ENCODE results near the gene SMPD3. TPM values are rescaled to one million over a fixed set of nuclear protein-coding genes. Genes with fewer than 3 reads are reported as not detected.

SMPD3 gene
- total and polyA plus RNA-seq, 2 experiments from 2014 or later: 0.57 to 0.83 TPM

DNA sequence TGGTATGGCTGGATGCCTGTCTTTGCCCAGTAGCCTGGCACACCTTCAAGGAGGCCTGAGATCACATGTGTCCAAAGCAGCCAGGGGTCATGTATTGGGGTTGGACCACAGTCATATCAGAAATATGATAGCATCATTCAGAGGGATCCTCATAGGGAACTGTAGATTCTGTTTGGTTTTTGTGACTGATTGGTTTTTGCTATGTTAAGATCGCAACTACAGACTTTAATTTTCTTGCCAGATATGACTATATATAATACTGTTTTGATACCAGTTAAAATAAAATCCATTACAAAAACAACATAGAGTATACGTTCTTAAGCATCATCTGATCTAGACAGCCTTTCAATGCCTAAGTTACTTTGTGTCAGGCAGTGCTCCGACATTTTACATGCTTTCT is 11.8 kb upstream of the SMPD3 start (continued):
- TF ChIP-seq, protein P1, sequence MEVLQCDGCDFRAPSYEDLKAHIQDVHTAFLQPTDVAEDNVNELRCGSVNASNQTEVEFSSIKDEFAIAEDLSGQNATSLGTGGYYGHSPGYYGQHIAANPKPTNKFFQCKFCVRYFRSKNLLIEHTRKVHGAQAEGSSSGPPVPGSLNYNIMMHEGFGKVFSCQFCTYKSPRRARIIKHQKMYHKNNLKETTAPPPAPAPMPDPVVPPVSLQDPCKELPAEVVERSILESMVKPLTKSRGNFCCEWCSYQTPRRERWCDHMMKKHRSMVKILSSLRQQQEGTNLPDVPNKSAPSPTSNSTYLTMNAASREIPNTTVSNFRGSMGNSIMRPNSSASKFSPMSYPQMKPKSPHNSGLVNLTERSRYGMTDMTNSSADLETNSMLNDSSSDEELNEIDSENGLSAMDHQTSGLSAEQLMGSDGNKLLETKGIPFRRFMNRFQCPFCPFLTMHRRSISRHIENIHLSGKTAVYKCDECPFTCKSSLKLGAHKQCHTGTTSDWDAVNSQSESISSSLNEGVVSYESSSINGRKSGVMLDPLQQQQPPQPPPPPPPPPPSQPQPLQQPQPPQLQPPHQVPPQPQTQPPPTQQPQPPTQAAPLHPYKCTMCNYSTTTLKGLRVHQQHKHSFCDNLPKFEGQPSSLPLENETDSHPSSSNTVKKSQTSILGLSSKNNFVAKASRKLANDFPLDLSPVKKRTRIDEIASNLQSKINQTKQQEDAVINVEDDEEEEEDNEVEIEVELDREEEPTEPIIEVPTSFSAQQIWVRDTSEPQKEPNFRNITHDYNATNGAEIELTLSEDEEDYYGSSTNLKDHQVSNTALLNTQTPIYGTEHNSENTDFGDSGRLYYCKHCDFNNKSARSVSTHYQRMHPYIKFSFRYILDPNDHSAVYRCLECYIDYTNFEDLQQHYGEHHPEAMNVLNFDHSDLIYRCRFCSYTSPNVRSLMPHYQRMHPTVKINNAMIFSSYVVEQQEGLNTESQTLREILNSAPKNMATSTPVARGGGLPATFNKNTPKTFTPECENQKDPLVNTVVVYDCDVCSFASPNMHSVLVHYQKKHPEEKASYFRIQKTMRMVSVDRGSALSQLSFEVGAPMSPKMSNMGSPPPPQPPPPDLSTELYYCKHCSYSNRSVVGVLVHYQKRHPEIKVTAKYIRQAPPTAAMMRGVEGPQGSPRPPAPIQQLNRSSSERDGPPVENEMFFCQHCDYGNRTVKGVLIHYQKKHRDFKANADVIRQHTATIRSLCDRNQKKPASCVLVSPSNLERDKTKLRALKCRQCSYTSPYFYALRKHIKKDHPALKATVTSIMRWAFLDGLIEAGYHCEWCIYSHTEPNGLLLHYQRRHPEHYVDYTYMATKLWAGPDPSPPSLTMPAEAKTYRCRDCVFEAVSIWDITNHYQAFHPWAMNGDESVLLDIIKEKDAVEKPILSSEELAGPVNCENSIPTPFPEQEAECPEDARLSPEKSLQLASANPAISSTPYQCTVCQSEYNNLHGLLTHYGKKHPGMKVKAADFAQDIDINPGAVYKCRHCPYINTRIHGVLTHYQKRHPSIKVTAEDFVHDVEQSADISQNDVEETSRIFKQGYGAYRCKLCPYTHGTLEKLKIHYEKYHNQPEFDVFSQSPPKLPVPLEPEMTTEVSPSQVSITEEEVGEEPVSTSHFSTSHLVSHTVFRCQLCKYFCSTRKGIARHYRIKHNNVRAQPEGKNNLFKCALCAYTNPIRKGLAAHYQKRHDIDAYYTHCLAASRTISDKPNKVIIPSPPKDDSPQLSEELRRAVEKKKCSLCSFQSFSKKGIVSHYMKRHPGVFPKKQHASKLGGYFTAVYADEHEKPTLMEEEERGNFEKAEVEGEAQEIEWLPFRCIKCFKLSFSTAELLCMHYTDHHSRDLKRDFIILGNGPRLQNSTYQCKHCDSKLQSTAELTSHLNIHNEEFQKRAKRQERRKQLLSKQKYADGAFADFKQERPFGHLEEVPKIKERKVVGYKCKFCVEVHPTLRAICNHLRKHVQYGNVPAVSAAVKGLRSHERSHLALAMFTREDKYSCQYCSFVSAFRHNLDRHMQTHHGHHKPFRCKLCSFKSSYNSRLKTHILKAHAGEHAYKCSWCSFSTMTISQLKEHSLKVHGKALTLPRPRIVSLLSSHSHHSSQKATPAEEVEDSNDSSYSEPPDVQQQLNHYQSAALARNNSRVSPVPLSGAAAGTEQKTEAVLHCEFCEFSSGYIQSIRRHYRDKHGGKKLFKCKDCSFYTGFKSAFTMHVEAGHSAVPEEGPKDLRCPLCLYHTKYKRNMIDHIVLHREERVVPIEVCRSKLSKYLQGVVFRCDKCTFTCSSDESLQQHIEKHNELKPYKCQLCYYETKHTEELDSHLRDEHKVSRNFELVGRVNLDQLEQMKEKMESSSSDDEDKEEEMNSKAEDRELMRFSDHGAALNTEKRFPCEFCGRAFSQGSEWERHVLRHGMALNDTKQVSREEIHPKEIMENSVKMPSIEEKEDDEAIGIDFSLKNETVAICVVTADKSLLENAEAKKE (CRISPR knock-in tag; IDR thresholded peaks at IDR 0.05): no peak
- TF ChIP-seq STAT1 (IDR thresholded peaks at IDR 0.05; ENCODE audit: unreplicated experiment) (no peak), ZNF331 (CRISPR knock-in tag; IDR thresholded peaks at IDR 0.05; ENCODE audit: low read depth) (no peak), JUNB (IDR thresholded peaks at IDR 0.05; ENCODE audit: unreplicated experiment) (no peak), POLR2AphosphoS5 (IDR thresholded peaks at IDR 0.05; ENCODE audit: low read depth) (no peak), EZH2 (IDR thresholded peaks at IDR 0.05; ENCODE audit: low read depth, unreplicated experiment) (no peak)

DNA sequence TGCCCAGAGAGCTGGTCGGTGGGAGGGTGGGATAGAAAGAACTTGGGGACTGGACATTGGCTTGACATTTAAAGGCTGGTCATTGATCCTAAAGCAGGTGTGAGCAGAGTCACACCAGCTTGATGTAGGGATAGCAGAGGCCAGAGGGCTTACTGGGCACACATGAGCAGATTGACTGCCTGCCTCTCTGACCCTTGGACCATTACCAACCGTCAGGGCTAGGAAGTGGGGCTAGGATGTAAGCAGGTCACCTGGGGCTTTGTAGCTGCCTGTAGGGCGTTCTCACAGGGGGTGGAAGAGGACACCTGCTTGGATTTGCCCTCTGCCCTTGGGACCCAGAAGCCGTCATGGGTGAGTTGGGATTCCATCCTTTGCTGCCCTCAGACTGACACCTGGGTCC is 11.1 kb upstream of the SMPD3 start:
- H3K79me2 ChIP-seq (replicated peaks; ENCODE audit: insufficient read depth): no peaks in the 10 kb centered on the region
- 0 out of 3 replicates have a peak, but pooled peaks cover 2% of the 10 kb centered on the region for H3K4me1 Mint-ChIP-seq
- H3K36me3 ChIP-seq (ENCODE audit: insufficient read depth): no peaks in the 10 kb centered on the region
- H3K4me3 Mint-ChIP-seq: no peak overlapping the region
- no peak overlapping the region for H3K27ac Mint-ChIP-seq
- DNase-seq (ENCODE audit: low spot score) (no peak), ATAC-seq (no peak)
- no peak overlapping the region for H3K27ac ChIP-seq (ENCODE audit: low read depth)
- no peaks in the 10 kb centered on the region for H3K9me2 ChIP-seq (ENCODE audit: insufficient read depth)
- no peaks in the 10 kb centered on the region; the same call in 2 of the 3 replicates for H3K36me3 Mint-ChIP-seq (ENCODE audit: low read depth)
- no peak for TF ChIP-seq ZNF114 (CRISPR knock-in tag; IDR thresholded peaks at IDR 0.05)
- TF ChIP-seq, protein P2, sequence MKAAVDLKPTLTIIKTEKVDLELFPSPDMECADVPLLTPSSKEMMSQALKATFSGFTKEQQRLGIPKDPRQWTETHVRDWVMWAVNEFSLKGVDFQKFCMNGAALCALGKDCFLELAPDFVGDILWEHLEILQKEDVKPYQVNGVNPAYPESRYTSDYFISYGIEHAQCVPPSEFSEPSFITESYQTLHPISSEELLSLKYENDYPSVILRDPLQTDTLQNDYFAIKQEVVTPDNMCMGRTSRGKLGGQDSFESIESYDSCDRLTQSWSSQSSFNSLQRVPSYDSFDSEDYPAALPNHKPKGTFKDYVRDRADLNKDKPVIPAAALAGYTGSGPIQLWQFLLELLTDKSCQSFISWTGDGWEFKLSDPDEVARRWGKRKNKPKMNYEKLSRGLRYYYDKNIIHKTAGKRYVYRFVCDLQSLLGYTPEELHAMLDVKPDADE (IDR thresholded peaks at IDR 0.05): no peak
- no peak for TF ChIP-seq POLR2AphosphoS5 (IDR thresholded peaks at IDR 0.05; ENCODE audit: low read depth)
- no peak for TF ChIP-seq EZH2phosphoT487 (IDR thresholded peaks at IDR 0.05; ENCODE audit: unreplicated experiment)
- TF ChIP-seq JUNB (IDR thresholded peaks at IDR 0.05; ENCODE audit: unreplicated experiment): no peak
- H3K9me3 Mint-ChIP-seq: peaks cover 5% of the 10 kb centered on the region; the same call in 1 of the 3 replicates
- H3K4me2 ChIP-seq: no peak overlapping the region
- H3F3A ChIP-seq (replicated peaks; ENCODE audit: low read depth): no peaks in the 10 kb centered on the region
- no peaks in the 10 kb centered on the region for H3K4me1 ChIP-seq (ENCODE audit: insufficient read depth)
- no peaks in the 10 kb centered on the region for H3K27me3 ChIP-seq (ENCODE audit: insufficient read depth)
- H3K27me3 Mint-ChIP-seq (ENCODE audit: insufficient read depth, low read depth, poor library complexity): peaks cover 6% of the 10 kb centered on the region
- H3K4me3 ChIP-seq: no peak overlapping the region
- H2AFZ ChIP-seq: no peak overlapping the region
- H4K20me1 ChIP-seq (replicated peaks; ENCODE audit: insufficient read depth): no peaks in the 10 kb centered on the region
